Cerebellar cortex (tissue), 1 donor: ENCODE data around the gene PLCL1.
"Not testable (repeated sequence)": the region's sequence is repeated elsewhere in the genome, so short reads cannot be mapped to it uniquely, and the experiment has no call there.

ENCODE experiments used
- DNase-seq: peaks from one replicate; pipeline ENCODE4 v3.0.0-alpha.2; 2015; ENCODE audit warnings: low spot score

The PLCL1 gene

GRCh38 chr2:198186257-198186656, 381.9 kb downstream of the PLCL1 start:
- DNase-seq = no peak

GRCh38 chr2:198187841-198188240, 383.4 kb downstream of the PLCL1 start:
- DNase-seq = no peak

GRCh38 chr2:198188982-198189381, 384.6 kb downstream of the PLCL1 start:
- no peak for DNase-seq

DNA sequence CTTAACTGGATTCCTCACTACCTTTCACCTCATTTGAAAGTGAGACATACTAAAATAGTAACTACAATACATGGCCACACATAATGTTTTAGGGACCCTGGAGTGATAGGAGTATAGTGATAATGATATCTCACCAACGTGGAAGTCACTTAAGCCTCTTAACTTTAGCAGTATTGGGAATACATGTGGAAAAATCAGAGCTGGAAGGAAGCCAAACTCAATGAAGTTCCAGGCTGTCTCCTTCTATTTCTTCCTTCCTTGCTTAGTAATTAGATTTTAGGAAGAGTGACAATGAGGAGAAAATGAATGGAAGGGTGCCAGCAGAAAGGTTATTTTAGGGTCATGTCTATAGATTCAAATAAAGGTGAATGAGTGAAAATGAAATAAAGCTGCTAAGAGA, 387.3 kb downstream of the PLCL1 start:
- DNase-seq = no peak

- DNase-seq = not testable (repeated sequence)
Observed at GRCh38 chr2:198196556-198196955, 392.2 kb downstream of the PLCL1 start.
